Mucosa of descending colon (tissue), 3 donors: ENCODE measurements around the gene MMP21. TPM values are rescaled to one million over a fixed set of nuclear protein-coding genes. Genes with fewer than 3 reads are reported as not detected.

ENCODE experiments used
- ATAC-seq: fragments of 200-7000 bp; cut with Tn5 transposase; one replicate; pipeline ENCODE4 v1.9.1; 2020; ENCODE audit warnings: mild to moderate bottlenecking, moderate library complexity
- DNase-seq, 3 donors: peaks; one replicate each; pipeline ENCODE4 v3.0.0-alpha.2; 2020
- H3K36me3 ChIP-seq: fragments of 200-600 bp; one replicate; pipeline ENCODE4 v1.8.0; 2021; ENCODE audit warnings: low read depth, mild to moderate bottlenecking
- H3K4me1 ChIP-seq: fragments of 200-600 bp; one replicate; pipeline ENCODE4 v1.8.0; 2021; ENCODE audit warnings: low read depth, mild to moderate bottlenecking
- H3K4me3 ChIP-seq: fragments of 200-600 bp; one replicate; pipeline ENCODE4 v1.8.0; 2021; ENCODE audit warnings: mild to moderate bottlenecking
- H3K9me3 ChIP-seq: fragments of 200-600 bp; one replicate; pipeline ENCODE4 v1.8.0; 2021; ENCODE audit warnings: mild to moderate bottlenecking
- CTCF ChIP-seq: fragments of 200-600 bp; IDR thresholded peaks from one replicate; pipeline ENCODE4 v1.8.0; 2022; ENCODE audit warnings: antibody characterized with exemption, mild to moderate bottlenecking
- intact Hi-C, 2 donors: fragments of 100-400 bp; cut with DNase I in 1 of 2; cut with micrococcal nuclease in 1 of 2; formaldehyde crosslinking; loops; one replicate each; pipeline versions ENCODE4 v1.11.0 to v1.11.1; 2022; cut with DNase I, micrococcal nuclease
- total RNA-seq, 3 donors: library from RNA; stranded (reverse); fragmentation: NEBNext Ultra II Directional in 2 of 3; extraction: Animal tissue kit (Norgen Biotek cat#: 25700) in 2 of 3; gene quantifications; one replicate each; pipeline versions ENCODE4 v1.2.1 to v1.2.4, GENCODE V29; 2021 to 2023
- donor health status: DM: no; HTN: no; CAD: no; lungs with moderate emphysema.
- donor health status: DM: no; HTN: no; CAD: no.
- donor health status: DM: no; HTN: yes; CAD: no.

Gene MMP21
- total RNA-seq, 3 donors from 2014 or later = 0.14 to 0.28 TPM; not detected in 1

- no peaks in the 10 kb centered on the region for H3K36me3 ChIP-seq
- DNase-seq = no peak
- H3K4me1 ChIP-seq = no peaks in the 10 kb centered on the region
- H3K4me3 ChIP-seq = no peak overlapping the region
- no peak for TF ChIP-seq CTCF
- H3K9me3 ChIP-seq = no peaks in the 10 kb centered on the region
- ATAC-seq = no peak
- intact Hi-C loops = no loop called here
These were observed 4.8 kb downstream of the MMP21 start for GRCh38 chr10:125770844-125771243.

- no peak for TF ChIP-seq CTCF
- intact Hi-C loops = no loop called here
- H3K4me3 ChIP-seq = no peak overlapping the region
- no peaks in the 10 kb centered on the region for H3K4me1 ChIP-seq
- DNase-seq (no peak), ATAC-seq (no peak)
- no peaks in the 10 kb centered on the region for H3K36me3 ChIP-seq
- no peaks in the 10 kb centered on the region for H3K9me3 ChIP-seq
These were observed 6.4 kb downstream of the MMP21 start for GRCh38 chr10:125769175-125769574.

GRCh38 chr10:125768219-125768855 lies 7.3 kb downstream of the MMP21 start:
- TF ChIP-seq CTCF = no peak
- Histone ChIP-seq H3K9me3 (no peaks in the 10 kb centered on the region), H3K4me1 (no peaks in the 10 kb centered on the region), H3K36me3 (no peaks in the 10 kb centered on the region), H3K4me3 (no peak overlapping the region)
- no peak for DNase-seq
- ATAC-seq = no peak
- intact Hi-C loops = no loop called here

GRCh38 chr10:125766511-125766910 lies 9.1 kb downstream of the MMP21 start:
- DNase-seq = no peak
- no peak for TF ChIP-seq CTCF
- H3K4me3 ChIP-seq = no peak overlapping the region
- intact Hi-C loops = no loop called here
- no peaks in the 10 kb centered on the region for H3K4me1 ChIP-seq
- H3K36me3 ChIP-seq = no peaks in the 10 kb centered on the region
- H3K9me3 ChIP-seq = no peaks in the 10 kb centered on the region
- no peak for ATAC-seq

- DNase-seq = no peak
- Histone ChIP-seq H3K9me3 (no peaks in the 10 kb centered on the region), H3K4me1 (no peaks in the 10 kb centered on the region), H3K4me3 (no peak overlapping the region), H3K36me3 (no peaks in the 10 kb centered on the region)
- TF ChIP-seq CTCF = no peak
- ATAC-seq = no peak
- intact Hi-C loops = no loop called here
These were observed 9.8 kb downstream of the MMP21 start for GRCh38 chr10:125765835-125766234.
